Upper lobe of right lung (tissue), 1 donor: ENCODE results near the gene SIRT2. TPM values are rescaled to one million over a fixed set of nuclear protein-coding genes. Genes with fewer than 3 reads are reported as not detected.

Experiments
- ATAC-seq: fragments of 200-7000 bp; cut with Tn5 transposase; one replicate; pipeline ENCODE4 v1.9.1; 2020; ENCODE audit warnings: mild to moderate bottlenecking, moderate library complexity
- DNase-seq: peaks from one replicate; pipeline ENCODE4 v3.0.0-alpha.2; 2020
- H3K27ac ChIP-seq: fragments of 200-600 bp; one replicate; pipeline ENCODE4 v1.8.0; 2022
- H3K27me3 ChIP-seq: fragments of 200-600 bp; one replicate; pipeline ENCODE4 v1.8.0; 2022; ENCODE audit warnings: mild to moderate bottlenecking
- H3K36me3 ChIP-seq: fragments of 200-600 bp; one replicate; pipeline ENCODE4 v1.8.0; 2022
- H3K4me1 ChIP-seq: fragments of 200-600 bp; one replicate; pipeline ENCODE4 v1.8.0; 2022
- H3K4me3 ChIP-seq: fragments of 200-600 bp; one replicate; pipeline ENCODE4 v1.8.0; 2022; ENCODE audit warnings: mild to moderate bottlenecking
- H3K9me3 ChIP-seq: fragments of 200-600 bp; one replicate; pipeline ENCODE4 v1.8.0; 2022
- intact Hi-C: fragments of 100-400 bp; cut with DNase I; formaldehyde crosslinking; loops from one replicate; pipeline ENCODE4 v1.11.0; 2022
- total RNA-seq: library from RNA; stranded (reverse); fragmentation: NEBNext Ultra II Directional; extraction: Animal tissue kit (Norgen Biotek cat#: 25700); gene quantifications from one replicate; pipeline ENCODE4 v1.2.1, GENCODE V29; 2021
- TF ChIP-seq, protein P1 (sequence below): fragments of 200-600 bp; IDR thresholded peaks from one replicate; pipeline ENCODE4 v1.8.0; 2022; ENCODE audit warnings: antibody characterized with exemption
- donor health status: DM: no; HTN: yes; CAD: no; lungs with severe emphysema.

Gene SIRT2
- total RNA-seq, 1 donor from 2014 or later = 59.2 TPM

DNA sequence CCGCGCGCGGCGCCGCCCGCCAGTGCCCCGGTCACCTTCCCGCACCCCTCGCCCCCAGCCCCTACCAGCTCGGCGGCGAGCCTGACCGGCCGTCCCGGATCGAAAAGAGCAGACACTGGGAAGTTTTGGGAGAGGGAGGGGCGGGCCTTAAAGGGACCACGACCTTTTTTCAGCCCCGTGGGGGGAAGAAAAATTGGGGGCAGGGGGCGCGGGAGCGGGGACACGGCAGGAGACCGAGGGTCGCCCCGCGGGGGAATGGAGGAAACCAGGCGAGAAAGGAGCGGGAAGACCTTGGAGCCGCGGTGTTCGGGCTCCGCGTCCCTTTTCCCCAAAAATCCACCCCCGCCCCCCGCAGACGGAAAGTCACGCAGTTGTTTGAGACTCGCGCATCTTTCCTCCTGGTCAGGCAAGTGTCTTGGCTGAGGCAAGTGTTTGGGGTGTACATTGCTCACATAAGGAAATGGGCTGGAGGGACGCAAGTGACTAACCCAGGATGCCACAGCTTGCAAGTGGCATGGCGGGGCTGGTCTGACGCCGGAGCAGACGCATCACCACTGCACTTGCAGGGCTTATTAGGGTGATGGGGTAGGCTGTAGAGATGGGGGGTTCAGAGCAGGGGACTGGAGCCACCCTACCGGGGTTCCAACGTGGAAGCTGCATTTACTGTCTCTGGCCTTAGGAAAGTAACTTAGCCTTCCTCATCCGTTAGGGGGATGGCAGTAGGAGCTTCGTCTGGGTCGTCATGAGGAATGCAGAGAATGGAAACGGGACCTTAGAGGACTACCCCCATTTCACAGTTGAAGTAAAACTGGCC lies 47.0 kb downstream of the SIRT2 start:
- Histone ChIP-seq H3K9me3 (no peaks in the 10 kb centered on the region), H3K27ac (peak overlapping the region; percentile 99), H3K4me3 (peak overlapping the region; percentile 77), H3K4me1 (peaks cover 27% of the 10 kb centered on the region), H3K36me3 (peaks cover 4% of the 10 kb centered on the region), H3K27me3 (no peaks in the 10 kb centered on the region)
- DNase-seq (peak; percentile 86), ATAC-seq (no peak)
- intact Hi-C loops = no loop called here
- TF ChIP-seq, protein P1, sequence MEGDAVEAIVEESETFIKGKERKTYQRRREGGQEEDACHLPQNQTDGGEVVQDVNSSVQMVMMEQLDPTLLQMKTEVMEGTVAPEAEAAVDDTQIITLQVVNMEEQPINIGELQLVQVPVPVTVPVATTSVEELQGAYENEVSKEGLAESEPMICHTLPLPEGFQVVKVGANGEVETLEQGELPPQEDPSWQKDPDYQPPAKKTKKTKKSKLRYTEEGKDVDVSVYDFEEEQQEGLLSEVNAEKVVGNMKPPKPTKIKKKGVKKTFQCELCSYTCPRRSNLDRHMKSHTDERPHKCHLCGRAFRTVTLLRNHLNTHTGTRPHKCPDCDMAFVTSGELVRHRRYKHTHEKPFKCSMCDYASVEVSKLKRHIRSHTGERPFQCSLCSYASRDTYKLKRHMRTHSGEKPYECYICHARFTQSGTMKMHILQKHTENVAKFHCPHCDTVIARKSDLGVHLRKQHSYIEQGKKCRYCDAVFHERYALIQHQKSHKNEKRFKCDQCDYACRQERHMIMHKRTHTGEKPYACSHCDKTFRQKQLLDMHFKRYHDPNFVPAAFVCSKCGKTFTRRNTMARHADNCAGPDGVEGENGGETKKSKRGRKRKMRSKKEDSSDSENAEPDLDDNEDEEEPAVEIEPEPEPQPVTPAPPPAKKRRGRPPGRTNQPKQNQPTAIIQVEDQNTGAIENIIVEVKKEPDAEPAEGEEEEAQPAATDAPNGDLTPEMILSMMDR = no peak

DNA sequence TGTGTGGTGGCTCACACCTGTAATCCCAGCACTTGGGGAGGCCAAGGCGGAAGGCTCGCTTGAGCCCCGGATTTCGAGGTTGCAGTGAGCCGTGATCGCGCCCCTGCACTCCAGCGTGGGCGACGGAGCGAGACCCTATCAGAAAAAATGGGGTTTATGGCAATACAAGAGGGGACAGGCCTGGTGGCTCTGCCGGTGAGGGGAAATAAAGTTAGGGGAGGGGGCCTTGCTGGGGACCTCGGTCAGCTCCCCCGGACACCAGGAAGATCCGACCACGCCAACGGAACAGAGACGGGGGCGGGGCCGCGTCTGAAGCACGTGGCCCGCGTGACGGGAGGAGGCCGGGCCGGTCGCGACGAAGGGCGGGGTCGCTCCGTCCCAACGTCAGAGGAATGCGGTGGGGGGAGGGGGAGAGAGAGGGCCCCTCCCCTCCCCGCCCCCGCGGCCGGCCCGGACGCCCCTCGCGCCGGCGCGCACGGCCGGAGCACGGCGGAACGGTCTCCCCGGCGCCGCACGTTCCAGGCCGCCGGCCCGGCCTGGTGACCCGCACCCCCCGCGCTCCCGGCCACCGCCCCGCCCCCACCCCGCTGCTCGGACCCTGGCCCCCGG lies 47.7 kb downstream of the SIRT2 start:
- H3K27me3 ChIP-seq = no peaks in the 10 kb centered on the region
- H3K9me3 ChIP-seq = no peaks in the 10 kb centered on the region
- peaks cover 30% of the 10 kb centered on the region for H3K4me1 ChIP-seq
- TF ChIP-seq, protein P1 = no peak
- DNase-seq = peak; percentile 97
- intact Hi-C loops = no loop called here
- peak overlapping the region; percentile 99 for H3K27ac ChIP-seq
- peak overlapping the region; percentile 77 for H3K4me3 ChIP-seq
- peaks cover 11% of the 10 kb centered on the region for H3K36me3 ChIP-seq
- peak; percentile 72 for ATAC-seq

DNA sequence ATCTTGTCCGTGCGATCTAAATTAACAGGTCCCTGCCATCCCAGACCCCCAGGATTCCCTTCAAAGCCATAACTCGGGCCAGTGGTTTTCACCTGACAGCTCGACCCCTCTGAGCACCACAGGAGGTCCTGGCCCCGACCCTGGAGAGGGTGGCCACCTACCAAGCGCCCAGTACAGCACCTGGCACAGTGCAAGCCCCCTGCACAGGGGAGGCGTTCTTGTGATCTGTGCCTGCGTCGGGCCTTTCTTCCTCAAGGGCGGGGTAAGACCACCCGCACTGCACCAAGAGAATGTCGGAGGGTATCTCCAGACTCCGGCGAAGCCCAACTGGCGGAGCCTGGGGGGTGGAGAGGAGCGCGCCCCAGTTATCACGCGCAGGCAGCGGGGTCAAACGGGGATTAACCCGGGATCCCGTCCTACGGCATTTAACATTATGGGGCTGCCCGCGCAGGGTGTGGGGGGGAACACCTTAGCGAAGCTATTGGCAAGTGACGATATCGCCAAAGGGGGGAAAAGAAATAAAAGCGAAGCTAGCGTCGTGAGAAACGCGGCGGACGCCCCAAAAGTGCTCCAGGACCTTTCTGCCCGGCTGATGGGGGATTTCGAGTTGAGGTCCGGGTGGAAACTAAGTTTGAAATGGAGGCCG lies 48.3 kb downstream of the SIRT2 start:
- Histone ChIP-seq H3K4me3 (peak overlapping the region; percentile 77), H3K27ac (peak overlapping the region; percentile 99), H3K4me1 (peaks cover 31% of the 10 kb centered on the region), H3K9me3 (no peaks in the 10 kb centered on the region), H3K27me3 (no peaks in the 10 kb centered on the region), H3K36me3 (peaks cover 18% of the 10 kb centered on the region)
- no peak for ATAC-seq
- intact Hi-C loops = no loop called here
- TF ChIP-seq, protein P1 = no peak
- peak; percentile 76 for DNase-seq

DNA sequence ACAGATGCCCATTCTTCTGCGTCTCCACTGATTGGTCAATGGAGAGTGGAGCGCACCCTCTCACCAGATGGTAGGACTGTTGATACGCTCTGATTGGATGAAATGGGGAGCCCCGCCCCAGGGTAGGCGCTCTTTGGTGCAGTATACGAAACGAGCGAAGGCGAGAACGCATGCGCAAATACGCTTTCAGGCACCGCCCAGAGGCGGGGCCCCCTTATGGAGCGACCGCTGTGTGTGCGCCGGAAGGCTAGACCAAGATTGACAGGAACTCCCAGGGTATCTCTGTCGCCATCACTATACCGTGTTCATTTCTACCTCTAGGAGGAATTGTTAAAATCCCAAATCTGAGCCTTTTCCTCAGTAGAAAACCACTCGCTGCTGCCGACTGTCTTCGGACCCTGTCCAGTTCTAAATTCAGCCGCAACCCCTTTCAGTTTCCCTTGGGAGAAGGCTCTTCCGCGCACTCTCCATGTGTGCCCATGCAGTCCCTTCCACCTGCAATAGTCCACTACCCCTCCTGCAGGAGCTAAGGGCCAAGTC lies 48.9 kb downstream of the SIRT2 start:
- H3K4me1 ChIP-seq = peaks cover 31% of the 10 kb centered on the region
- intact Hi-C loops = no loop called here
- no peaks in the 10 kb centered on the region for H3K9me3 ChIP-seq
- peak overlapping the region; percentile 77 for H3K4me3 ChIP-seq
- H3K36me3 ChIP-seq = peaks cover 24% of the 10 kb centered on the region
- DNase-seq (peak; percentile 99), ATAC-seq (peak; percentile 85)
- no peaks in the 10 kb centered on the region for H3K27me3 ChIP-seq
- peak overlapping the region; percentile 99 for H3K27ac ChIP-seq
- TF ChIP-seq, protein P1 = peak; percentile 24

DNA sequence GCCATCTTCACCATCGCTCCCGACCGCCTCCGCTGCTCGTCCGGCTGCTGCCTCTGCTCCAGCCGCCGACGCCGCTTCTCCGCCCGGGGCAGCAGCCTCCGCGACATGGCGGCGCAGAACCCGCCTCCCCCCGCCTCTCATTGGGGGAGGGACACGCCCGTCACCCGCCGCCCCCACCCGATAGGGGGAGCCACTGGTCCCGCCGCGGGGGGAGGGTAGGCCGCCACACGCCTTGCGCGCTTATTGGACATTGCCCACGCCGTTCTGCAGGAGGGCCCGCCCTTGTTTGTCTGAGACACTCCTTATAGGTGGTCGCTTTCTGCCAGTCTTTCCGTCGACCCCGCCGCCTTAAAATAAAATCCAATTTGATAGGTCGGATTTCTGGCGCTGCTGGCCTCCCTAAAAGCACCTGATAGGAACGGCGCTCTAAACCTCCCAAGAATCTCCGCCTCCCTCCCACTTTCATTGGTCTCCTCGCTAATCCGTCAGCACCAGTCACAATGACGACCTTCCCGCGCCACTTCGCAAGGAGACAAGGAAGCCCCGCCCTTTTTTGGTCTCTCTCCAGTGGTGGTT lies 49.5 kb downstream of the SIRT2 start, which contains the start of gene HNRNPL:
Gene HNRNPL (minus strand): TSS at position 127 of the 576 bp plus-strand sequence. CDS start 20 bp downstream, at position 107.
- Histone ChIP-seq H3K4me1 (peaks cover 31% of the 10 kb centered on the region), H3K36me3 (peaks cover 29% of the 10 kb centered on the region), H3K4me3 (peak within 1 kb of the TSS; percentile 77), H3K27ac (peak within 1 kb of the TSS; percentile 99), H3K9me3 (no peaks in the 10 kb centered on the region), H3K27me3 (no peaks in the 10 kb centered on the region)
- DNase-seq = peak; percentile 100
- peak; percentile 86 for ATAC-seq
- TF ChIP-seq, protein P1 = peak; percentile 56
- intact Hi-C loops = no loop called here
